ENCODE results near the gene CHTF18.

Gene CHTF18

GRCh38 chr16:789191-789850, 901 bp downstream of the CHTF18 start:
- DNase-seq = no peak
- intact Hi-C loops (cut with DNase I) = no loop called here

- DNase-seq = no peak
- intact Hi-C loops (cut with DNase I) = no loop called here
Observed at GRCh38 chr16:790086-790485, 1.7 kb downstream of the CHTF18 start.

GRCh38 chr16:791131-791530, 2.7 kb downstream of the CHTF18 start:
- intact Hi-C loops (cut with DNase I) = no loop called here

GRCh38 chr16:792221-792995, 4.0 kb downstream of the CHTF18 start:
- intact Hi-C loops (cut with DNase I) = no loop called here
- no peak for DNase-seq

More at GRCh38 chr16:791131-791530, 2.7 kb downstream of the CHTF18 start:
- no peak for DNase-seq

- DNase-seq = no peak
- intact Hi-C loops (cut with DNase I) = no loop called here
Observed at GRCh38 chr16:793414-793813, 5.0 kb downstream of the CHTF18 start.

- DNase-seq = no peak
- intact Hi-C loops (cut with DNase I) = no loop called here
Observed at GRCh38 chr16:794091-794822, 5.8 kb downstream of the CHTF18 start.

GRCh38 chr16:794853-795466, 6.5 kb downstream of the CHTF18 start:
- intact Hi-C loops (cut with DNase I) = no loop called here
- no peak for DNase-seq

- intact Hi-C loops (cut with DNase I) = no loop called here
- DNase-seq = no peak
Observed at GRCh38 chr16:795580-796229, 7.3 kb downstream of the CHTF18 start.

- DNase-seq = no peak
- intact Hi-C loops (cut with DNase I) = no loop called here
Observed at GRCh38 chr16:796296-797119, 8.1 kb downstream of the CHTF18 start.

GRCh38 chr16:797120-797420, 8.7 kb downstream of the CHTF18 start:
- intact Hi-C loops (cut with DNase I) = no loop called here
- DNase-seq = no peak

- DNase-seq = no peak
- intact Hi-C loops (cut with DNase I) = no loop called here
Observed at GRCh38 chr16:797686-798085, 9.3 kb downstream of the CHTF18 start.

- no peak for DNase-seq
- intact Hi-C loops (cut with DNase I) = no loop called here
Observed at GRCh38 chr16:798666-799065, 10.2 kb downstream of the CHTF18 start.

GRCh38 chr16:799111-799947, 10.9 kb downstream of the CHTF18 start:
- DNase-seq = no peak

GRCh38 chr16:799948-800833, 11.8 kb downstream of the CHTF18 start, which contains the start of gene GNG13:
Gene GNG13 (minus strand): TSS chr16:800734. CDS start chr16:799077, 1,657 bp downstream.
- no peak for DNase-seq

More at GRCh38 chr16:799111-799947, 10.9 kb downstream of the CHTF18 start:
- intact Hi-C loops (cut with DNase I) = no loop called here

GRCh38 chr16:800834-801511, 12.6 kb downstream of the CHTF18 start:
- intact Hi-C loops (cut with DNase I) = no loop called here
- no peak for DNase-seq

More at GRCh38 chr16:799948-800833, 11.8 kb downstream of the CHTF18 start, which contains the start of gene GNG13:
- intact Hi-C loops (cut with DNase I) = no loop called here

GRCh38 chr16:801584-802363, 13.4 kb downstream of the CHTF18 start:
- intact Hi-C loops (cut with DNase I) = no loop called here

More at GRCh38 chr16:801584-802363, 13.4 kb downstream of the CHTF18 start:
- no peak for DNase-seq
